T-helper 2 cell treated with Interferon-gamma antibody and Interleukin-4, amounts not matched to agents 5 μg/mL and 100 μg/mL, for 36 hours (primary cell): ENCODE measurements around the gene GANC.
"Not testable (repeated sequence)": the region's sequence is repeated elsewhere in the genome, so short reads cannot be mapped to it uniquely, and the experiment has no call there.

ENCODE experiments used
- DNase-seq: peaks from one replicate; pipeline ENCODE4 v3.0.0; 2021; ENCODE audit warnings: low spot score
- H3K27ac Mint-ChIP-seq: one replicate; pipeline ENCODE4 v1.8.0; 2021; ENCODE audit warnings: mild to moderate bottlenecking, mixed read lengths
- H3K27me3 Mint-ChIP-seq: one replicate; pipeline ENCODE4 v1.8.0; 2021; ENCODE audit warnings: low read depth, mixed read lengths
- H3K36me3 Mint-ChIP-seq: one replicate; pipeline ENCODE4 v1.8.0; 2021; ENCODE audit warnings: low read depth, mixed read lengths
- H3K4me1 Mint-ChIP-seq: one replicate; pipeline ENCODE4 v1.8.0; 2021; ENCODE audit warnings: low read depth, mixed read lengths
- H3K4me3 Mint-ChIP-seq: one replicate; pipeline ENCODE4 v1.8.0; 2022; ENCODE audit warnings: mild to moderate bottlenecking, moderate library complexity, mixed read lengths
- H3K9me3 Mint-ChIP-seq: one replicate; pipeline ENCODE4 v1.8.0; 2021; ENCODE audit warnings: mixed read lengths

Gene GANC

DNA sequence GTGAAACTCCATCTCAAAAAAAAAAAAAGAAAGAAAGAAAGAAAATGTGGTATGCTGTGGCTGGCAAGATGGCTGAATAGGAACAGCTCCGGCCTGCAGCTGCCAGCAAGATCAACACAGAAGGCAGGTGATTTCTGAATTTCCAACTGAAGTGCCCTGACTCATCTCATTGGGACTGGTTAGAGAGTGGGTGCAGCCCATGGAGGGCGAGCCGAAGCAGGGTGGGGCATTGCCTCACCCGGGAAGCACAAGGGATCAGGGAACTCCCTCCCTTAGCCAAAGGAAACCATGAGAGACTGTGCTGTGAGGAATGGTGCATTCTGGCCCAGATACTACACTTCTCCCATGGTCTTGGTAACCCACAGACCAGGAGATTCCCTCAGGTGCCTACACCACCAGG lies 28.0 kb downstream of the GANC start:
- not testable (repeated sequence) for H3K4me3 Mint-ChIP-seq, H3K4me1 Mint-ChIP-seq, H3K27me3 Mint-ChIP-seq, DNase-seq, H3K27ac Mint-ChIP-seq
- H3K9me3 Mint-ChIP-seq = peaks cover 21% of the 10 kb centered on the region
- peaks cover 35% of the 10 kb centered on the region for H3K36me3 Mint-ChIP-seq

- DNase-seq = no peak
- peaks cover 18% of the 10 kb centered on the region for H3K36me3 Mint-ChIP-seq
- peaks cover 21% of the 10 kb centered on the region for H3K9me3 Mint-ChIP-seq
- no peaks in the 10 kb centered on the region for H3K27me3 Mint-ChIP-seq
- no peak overlapping the region for H3K27ac Mint-ChIP-seq
- no peak overlapping the region for H3K4me3 Mint-ChIP-seq
- H3K4me1 Mint-ChIP-seq = peaks cover 1% of the 10 kb centered on the region
Observed at GRCh38 chr15:42306681-42307080, 33.7 kb downstream of the GANC start.

DNA sequence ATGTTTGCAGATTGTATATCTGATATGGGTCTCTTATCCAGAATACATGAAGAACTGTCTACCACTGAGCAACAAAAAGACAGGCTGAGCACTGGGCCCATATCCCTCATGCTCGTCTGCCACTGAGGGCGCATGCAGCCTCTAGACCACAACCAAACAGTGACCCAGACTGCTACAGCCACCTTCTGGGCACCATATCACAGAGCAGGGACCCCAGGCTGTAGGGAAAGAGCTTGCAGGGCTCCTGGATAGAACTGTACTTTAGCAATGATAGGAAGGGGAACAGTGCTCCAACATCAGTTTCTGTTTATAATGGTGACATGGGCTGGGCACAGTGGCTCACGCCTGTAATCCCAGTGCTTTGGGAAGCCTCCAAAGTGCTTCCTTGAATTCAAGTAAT lies 40.5 kb downstream of the GANC start:
- Mint-ChIP-seq H3K4me1 (no peaks in the 10 kb centered on the region), H3K36me3 (peaks cover 19% of the 10 kb centered on the region), H3K27ac (no peak overlapping the region), H3K4me3 (no peak overlapping the region), H3K9me3 (no peaks in the 10 kb centered on the region), H3K27me3 (no peaks in the 10 kb centered on the region)
- no peak for DNase-seq

DNA sequence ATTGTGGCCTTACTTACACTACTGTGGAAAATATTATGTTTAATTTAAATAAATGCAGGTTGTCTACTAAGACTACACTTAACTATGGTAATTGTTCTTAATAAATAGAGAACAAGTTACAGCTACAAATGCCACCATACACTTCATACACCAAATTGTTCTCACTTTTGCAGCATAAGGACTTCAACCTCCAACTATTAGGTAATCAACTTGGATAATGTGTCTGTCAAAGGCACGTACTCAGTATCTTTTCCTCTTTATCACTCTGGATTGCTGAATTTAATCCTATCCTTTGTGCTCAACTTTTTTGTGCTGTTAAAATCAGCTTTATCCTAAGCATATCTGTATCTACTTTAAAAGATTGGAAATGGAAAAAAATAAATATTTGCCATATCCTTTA lies 41.8 kb downstream of the GANC start:
- no peaks in the 10 kb centered on the region for H3K27me3 Mint-ChIP-seq
- H3K36me3 Mint-ChIP-seq = peaks cover 17% of the 10 kb centered on the region
- no peaks in the 10 kb centered on the region for H3K4me1 Mint-ChIP-seq
- H3K9me3 Mint-ChIP-seq = no peaks in the 10 kb centered on the region
- H3K27ac Mint-ChIP-seq = no peak overlapping the region
- DNase-seq = no peak
- no peak overlapping the region for H3K4me3 Mint-ChIP-seq

GRCh38 chr15:42315521-42315920 lies 42.5 kb downstream of the GANC start:
- Mint-ChIP-seq H3K9me3 (no peaks in the 10 kb centered on the region), H3K4me3 (no peak overlapping the region), H3K27ac (no peak overlapping the region), H3K4me1 (no peaks in the 10 kb centered on the region), H3K27me3 (no peaks in the 10 kb centered on the region), H3K36me3 (peaks cover 15% of the 10 kb centered on the region)
- no peak for DNase-seq

DNA sequence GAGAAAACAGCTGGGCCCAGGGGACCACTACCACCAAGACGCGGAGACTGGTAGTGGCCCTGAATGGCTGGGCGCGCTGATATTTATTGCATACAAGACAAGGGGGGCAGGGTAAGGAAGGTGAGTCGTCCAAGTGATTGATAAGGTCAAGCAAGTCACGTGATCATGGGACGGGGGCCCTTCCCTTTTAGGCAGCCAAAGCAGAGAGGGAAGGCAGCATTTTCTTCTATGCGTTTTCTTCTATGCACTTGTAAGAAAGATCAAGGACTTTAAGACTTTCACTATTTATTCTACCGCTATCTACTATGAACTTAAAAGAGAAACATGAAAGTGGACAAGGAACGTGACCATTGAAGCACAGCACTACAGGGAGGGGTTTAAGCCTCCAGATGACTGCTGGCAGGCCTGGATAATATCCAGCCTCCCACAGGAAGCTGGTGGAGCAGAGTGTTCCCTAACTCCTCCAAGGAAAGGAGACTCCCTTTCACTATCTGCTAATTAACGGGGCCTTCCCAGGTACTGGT lies 43.3 kb downstream of the GANC start:
- H3K36me3 Mint-ChIP-seq = peaks cover 10% of the 10 kb centered on the region
- H3K27me3 Mint-ChIP-seq, H3K27ac Mint-ChIP-seq, H3K9me3 Mint-ChIP-seq, H3K4me3 Mint-ChIP-seq, H3K4me1 Mint-ChIP-seq, DNase-seq: not testable (repeated sequence)

GRCh38 chr15:42319206-42319605 lies 46.2 kb downstream of the GANC start:
- Mint-ChIP-seq H3K27ac (no peak overlapping the region), H3K27me3 (no peaks in the 10 kb centered on the region), H3K4me1 (no peaks in the 10 kb centered on the region), H3K9me3 (no peaks in the 10 kb centered on the region), H3K4me3 (no peak overlapping the region), H3K36me3 (peaks cover 12% of the 10 kb centered on the region)
- DNase-seq = no peak

DNA sequence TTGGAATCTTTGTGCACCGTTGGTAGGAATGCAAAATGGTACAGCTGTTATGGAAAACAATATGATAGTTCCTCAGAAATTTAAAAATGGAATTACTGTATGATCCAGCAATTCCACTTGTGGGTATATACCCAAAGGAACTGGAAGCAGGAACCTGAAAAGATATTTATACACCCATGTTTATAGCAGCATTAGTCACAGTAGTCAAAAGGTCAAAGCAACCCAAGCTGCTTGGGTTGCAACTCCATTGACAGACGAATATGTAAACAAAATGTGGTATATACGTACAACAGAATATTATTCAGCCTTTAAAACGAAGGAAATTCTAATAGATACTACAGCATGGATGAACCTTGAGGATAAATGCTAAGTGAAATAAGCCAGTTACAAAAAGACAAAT lies 51.3 kb downstream of the GANC start:
- DNase-seq = no peak
- Mint-ChIP-seq H3K4me1 (no peaks in the 10 kb centered on the region), H3K36me3 (peaks cover 21% of the 10 kb centered on the region), H3K9me3 (no peaks in the 10 kb centered on the region), H3K27ac (no peak overlapping the region), H3K4me3 (no peak overlapping the region), H3K27me3 (no peaks in the 10 kb centered on the region)

DNA sequence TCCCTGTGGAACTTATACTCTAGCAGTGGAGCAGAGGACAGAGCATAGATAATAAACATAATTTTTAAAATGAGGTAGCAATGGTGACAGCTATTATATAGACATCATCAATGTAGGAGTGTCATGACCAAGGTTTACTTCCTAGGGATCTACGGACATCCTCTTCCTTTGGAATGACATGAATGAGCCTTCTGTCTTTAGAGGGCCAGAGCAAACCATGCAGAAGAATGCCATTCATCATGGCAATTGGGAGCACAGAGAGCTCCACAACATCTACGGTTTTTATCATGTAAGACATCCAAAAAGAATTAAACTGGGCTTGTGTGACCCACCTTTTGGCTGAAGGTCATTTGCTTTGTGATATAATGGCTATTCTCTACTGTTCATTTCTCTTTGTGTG lies 56.2 kb downstream of the GANC start:
- DNase-seq = no peak
- Mint-ChIP-seq H3K4me3 (no peak overlapping the region), H3K27ac (no peak overlapping the region), H3K4me1 (no peaks in the 10 kb centered on the region), H3K27me3 (no peaks in the 10 kb centered on the region), H3K36me3 (peaks cover 10% of the 10 kb centered on the region), H3K9me3 (no peaks in the 10 kb centered on the region)

- Mint-ChIP-seq H3K36me3 (peaks cover 12% of the 10 kb centered on the region), H3K4me3 (no peak overlapping the region), H3K9me3 (peaks cover 6% of the 10 kb centered on the region), H3K4me1 (no peaks in the 10 kb centered on the region), H3K27me3 (no peaks in the 10 kb centered on the region), H3K27ac (no peak overlapping the region)
- DNase-seq = no peak
Observed at GRCh38 chr15:42329992-42330391, 57.0 kb downstream of the GANC start.

DNA sequence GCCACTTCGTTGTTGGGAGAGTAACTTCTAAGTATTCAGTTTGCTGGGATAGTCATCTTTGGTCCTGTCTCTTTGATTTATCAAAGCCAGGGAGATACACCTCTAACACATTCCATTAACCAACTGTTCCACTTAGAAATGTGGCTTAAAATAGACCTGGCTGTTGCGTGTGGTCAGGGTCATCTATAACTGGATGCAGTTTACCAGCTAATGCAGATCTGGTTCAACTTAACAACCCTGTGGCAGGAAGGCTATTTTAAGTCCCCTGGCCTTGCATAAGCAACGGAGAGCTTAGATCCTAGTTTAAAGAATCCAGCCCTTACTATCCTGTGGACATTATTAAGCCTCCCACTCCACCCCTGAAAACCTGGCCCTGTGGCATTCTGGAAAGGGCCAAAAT lies 58.2 kb downstream of the GANC start:
- Mint-ChIP-seq H3K27ac (no peak overlapping the region), H3K9me3 (peaks cover 16% of the 10 kb centered on the region), H3K4me3 (no peak overlapping the region), H3K4me1 (no peaks in the 10 kb centered on the region), H3K27me3 (no peaks in the 10 kb centered on the region), H3K36me3 (peaks cover 20% of the 10 kb centered on the region)
- no peak for DNase-seq

DNA sequence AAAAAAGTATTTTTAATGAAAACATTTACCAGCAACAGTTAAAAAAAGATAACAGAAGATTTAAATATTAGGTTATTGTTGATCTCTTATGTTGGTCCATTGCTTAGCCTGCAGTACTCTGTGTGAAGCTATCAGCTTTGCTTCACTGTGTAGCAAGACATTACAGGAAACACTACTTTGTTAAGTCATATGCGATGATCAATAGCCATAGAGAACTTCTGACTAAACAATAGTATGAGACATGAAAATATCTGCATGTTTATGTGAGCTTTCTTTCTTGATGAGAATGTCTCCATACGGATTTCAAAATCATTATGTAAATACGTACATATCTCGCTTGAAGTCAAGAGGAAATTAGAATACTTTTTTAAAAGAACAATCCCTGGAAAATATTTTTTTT lies 59.3 kb downstream of the GANC start:
- Mint-ChIP-seq H3K4me1 (no peaks in the 10 kb centered on the region), H3K27me3 (no peaks in the 10 kb centered on the region), H3K9me3 (peaks cover 21% of the 10 kb centered on the region), H3K4me3 (no peak overlapping the region), H3K27ac (no peak overlapping the region), H3K36me3 (peaks cover 18% of the 10 kb centered on the region)
- no peak for DNase-seq

DNA sequence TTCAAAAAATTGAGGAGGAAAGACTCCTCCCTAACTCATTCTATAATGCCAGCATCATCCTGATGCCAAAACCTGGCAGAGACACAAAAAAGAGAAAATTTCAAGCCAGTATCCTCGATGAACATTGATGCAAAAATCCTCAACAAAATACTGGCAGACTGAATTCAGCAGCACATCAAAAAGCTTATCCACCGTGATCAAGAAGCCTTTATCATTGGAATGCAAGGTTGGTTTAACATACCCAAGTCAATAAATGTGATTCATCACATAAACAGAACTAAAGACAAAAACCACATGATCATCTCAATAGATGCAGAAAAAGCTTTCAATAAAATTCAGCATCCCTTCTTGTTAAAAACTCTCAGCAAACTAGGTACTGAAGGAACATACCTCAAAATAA lies 62.1 kb downstream of the GANC start:
- Mint-ChIP-seq H3K27ac (no peak overlapping the region), H3K4me1 (no peaks in the 10 kb centered on the region), H3K9me3 (peaks cover 21% of the 10 kb centered on the region), H3K36me3 (peaks cover 14% of the 10 kb centered on the region), H3K27me3 (no peaks in the 10 kb centered on the region), H3K4me3 (no peak overlapping the region)
- no peak for DNase-seq

DNA sequence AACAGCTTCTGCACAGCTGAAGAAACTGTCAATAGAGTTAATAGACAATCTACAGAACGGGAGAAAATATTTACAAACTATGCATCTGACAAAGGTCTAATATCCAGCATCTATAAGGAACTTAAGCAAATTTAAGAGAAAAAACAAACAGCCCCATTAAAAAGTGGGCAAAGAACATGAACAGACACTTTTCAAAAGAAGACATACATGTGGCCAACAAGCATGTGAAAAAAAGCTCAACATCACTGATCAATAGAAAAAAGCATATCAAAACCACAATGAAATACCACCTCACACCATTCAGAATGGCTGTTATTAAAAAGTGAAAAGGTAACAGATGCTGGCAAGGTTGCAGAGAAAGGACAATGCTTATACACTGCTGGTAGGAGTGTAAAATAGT lies 63.6 kb downstream of the GANC start:
- H3K4me1 Mint-ChIP-seq, H3K4me3 Mint-ChIP-seq, H3K27me3 Mint-ChIP-seq, DNase-seq, H3K27ac Mint-ChIP-seq: not testable (repeated sequence)
- H3K9me3 Mint-ChIP-seq = peaks cover 21% of the 10 kb centered on the region
- H3K36me3 Mint-ChIP-seq = peaks cover 14% of the 10 kb centered on the region

DNA sequence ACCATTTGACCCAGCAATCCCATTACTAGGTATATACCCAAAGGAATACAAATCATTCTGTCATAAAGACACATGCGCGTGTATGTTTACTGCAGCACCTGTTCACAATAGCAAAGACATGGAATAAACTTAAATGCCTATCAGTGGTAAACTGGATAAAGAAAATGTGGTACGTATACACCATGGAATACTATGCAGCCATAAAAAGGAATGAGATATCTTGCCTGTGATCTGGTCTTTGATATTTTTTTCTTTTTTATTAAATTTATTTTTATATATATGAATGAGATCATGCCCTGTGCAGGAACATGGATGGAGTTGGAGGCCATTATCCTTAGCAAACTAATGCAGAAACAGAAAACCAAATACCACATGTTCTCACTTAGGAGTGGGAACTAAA lies 64.1 kb downstream of the GANC start:
- not testable (repeated sequence) for H3K27me3 Mint-ChIP-seq, DNase-seq, H3K4me3 Mint-ChIP-seq, H3K4me1 Mint-ChIP-seq, H3K27ac Mint-ChIP-seq
- peaks cover 14% of the 10 kb centered on the region for H3K36me3 Mint-ChIP-seq
- H3K9me3 Mint-ChIP-seq = peaks cover 21% of the 10 kb centered on the region
